ENCODE measurements around the gene C1orf56.

C1orf56 gene

DNA sequence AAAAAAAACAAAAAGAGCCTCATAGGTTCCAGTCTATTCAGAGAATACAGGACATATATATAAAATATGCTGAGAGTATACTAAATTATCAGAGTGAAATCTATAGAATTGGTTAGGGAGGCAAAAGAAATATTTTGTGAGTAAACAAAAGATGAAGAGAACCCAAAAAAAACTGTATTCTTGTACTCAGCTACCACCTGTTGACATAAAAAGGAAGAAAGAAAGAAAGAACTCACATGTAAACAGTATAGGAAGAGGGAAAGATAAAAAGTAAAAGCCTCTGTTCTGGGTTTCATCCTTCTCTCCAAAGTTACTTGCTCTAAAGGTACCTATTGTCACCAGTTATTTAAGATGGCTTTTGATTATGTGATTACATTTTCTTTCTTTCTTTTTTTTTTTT lies 21.1 kb upstream of the C1orf56 start:
- DNase-seq = no peak

DNA sequence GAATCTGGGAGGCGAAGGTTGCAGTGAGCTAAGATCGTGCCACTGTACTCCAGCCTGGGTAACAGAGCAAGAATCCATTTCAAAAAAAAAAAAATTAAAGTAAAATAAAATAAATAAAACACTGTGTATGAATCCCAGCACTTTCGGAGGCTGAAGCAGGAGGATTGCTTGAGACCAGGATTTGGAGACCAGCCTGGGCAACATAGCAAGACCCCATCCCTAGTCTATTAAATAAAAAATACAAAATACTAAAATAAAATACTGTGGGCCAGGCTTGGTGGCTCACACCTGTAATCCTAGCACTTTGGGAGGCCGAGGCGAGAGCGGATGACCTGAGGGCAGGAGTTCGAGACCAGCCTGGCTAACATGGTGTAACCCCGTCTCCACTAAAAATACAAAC lies 15.4 kb upstream of the C1orf56 start:
- no peak for DNase-seq

DNA sequence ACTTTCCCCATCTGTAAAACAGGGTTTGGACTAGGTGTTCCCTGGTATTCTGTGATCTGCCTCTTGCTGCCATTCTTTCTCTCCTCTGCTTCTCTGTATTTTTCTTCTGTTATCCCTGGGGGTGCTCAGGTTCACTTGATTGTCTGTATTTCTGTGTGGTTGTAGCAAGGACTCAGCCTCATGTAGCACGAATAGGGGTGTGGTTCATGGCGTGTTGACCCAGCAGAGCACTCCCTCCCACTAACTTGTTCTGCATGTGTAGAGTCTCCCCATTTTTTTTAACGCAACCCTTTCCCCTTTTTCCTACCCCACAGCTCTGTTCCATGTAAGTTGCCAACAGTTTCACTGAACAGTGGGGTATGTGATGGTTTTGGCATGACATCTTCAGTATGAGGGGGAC lies 12.4 kb upstream of the C1orf56 start:
- DNase-seq = no peak

DNA sequence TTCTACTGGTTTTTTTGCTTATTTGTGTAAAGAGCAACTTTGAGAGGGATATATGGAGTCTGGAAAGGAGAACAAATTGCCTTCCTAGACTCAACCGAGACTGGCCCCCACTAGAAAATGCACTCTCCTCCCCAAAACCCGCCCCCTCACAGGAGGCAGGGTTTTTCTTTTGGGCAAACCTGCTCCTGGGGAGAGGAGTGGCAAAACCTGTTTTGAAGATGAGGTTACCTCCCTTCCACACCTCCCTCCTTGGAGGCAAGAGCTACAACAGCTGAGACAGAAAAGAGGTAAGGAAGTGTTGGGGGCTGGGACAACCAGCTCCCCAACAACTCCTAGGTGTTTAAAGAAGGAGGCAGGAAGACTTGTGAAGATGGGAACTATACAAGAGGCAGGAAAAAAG lies 11.2 kb upstream of the C1orf56 start, which contains the start of gene BNIPL:
TSS of gene BNIPL (plus strand) at position 231 of the 400 bp plus-strand sequence. CDS start at position 371, 140 bp downstream.
- DNase-seq = no peak

DNA sequence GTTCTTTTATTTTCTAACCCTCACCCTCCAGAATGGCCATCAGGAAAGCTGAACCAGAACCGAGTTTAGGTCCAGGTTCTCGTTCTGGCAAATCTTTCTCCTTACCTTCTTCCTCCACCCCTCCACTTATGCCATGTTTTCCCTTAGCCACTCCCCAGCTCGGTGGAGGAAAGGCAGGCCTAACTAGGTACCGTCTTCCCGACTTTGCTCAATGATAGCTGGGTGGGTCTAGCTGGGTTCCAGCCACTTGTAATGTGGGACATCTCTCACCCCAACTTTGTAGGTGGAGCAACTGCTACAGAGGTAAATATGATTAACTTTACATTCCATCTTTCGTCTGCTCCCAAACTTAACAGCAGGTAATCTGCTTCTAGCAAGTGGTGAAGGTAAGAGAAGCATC lies 10.5 kb upstream of the C1orf56 start:
- DNase-seq = no peak

DNA sequence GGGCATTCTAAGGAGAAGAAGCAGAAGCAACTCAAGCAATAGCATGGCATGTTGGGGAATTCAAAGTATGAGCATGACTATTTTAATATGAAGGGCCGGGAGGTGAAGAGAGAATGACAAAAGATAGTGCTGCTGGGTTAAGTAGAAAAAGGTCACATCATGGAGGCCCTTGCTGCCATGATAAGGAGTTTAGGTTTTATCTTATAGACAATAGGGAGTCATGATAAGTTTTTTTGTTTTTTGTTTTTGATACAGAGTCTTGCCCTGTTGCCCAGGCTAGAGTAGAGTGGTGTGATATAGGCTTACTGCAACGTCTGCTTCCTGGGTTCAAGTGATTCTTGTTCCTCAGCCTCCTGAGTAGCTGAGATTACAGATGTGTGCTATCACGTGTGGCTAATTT lies 8.0 kb upstream of the C1orf56 start:
- DNase-seq = no peak

DNA sequence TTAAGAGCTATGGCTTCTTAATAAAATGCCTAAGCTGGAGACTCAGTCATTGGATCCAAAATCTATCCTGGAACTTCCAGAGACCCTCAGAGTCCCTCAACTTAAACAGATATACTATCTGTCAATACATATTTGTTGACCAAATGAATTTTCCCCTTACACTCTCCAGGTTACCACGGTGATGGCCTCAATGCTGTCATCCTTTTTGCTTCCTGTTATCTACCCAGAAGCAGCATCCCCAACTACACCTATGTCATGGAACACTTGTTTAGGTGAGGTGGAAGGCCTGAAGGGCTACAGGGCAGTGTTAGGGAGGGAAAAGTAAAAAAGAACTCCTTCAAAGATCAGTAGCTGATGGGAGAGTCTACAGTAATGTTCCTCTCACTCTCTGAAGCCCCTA lies 4.4 kb upstream of the C1orf56 start:
- DNase-seq = no peak

DNA sequence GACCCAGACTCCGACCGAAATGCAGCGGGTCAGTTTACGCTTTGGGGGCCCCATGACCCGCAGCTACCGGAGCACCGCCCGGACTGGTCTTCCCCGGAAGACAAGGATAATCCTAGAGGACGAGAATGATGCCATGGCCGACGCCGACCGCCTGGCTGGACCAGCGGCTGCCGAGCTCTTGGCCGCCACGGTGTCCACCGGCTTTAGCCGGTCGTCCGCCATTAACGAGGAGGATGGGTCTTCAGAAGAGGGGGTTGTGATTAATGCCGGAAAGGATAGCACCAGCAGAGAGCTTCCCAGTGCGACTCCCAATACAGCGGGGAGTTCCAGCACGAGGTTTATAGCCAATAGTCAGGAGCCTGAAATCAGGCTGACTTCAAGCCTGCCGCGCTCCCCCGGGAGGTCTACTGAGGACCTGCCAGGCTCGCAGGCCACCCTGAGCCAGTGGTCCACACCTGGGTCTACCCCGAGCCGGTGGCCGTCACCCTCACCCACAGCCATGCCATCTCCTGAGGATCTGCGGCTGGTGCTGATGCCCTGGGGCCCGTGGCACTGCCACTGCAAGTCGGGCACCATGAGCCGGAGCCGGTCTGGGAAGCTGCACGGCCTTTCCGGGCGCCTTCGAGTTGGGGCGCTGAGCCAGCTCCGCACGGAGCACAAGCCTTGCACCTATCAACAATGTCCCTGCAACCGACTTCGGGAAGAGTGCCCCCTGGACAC lies 534 bp downstream of the C1orf56 start:
- peak; percentile 68 for DNase-seq

DNA sequence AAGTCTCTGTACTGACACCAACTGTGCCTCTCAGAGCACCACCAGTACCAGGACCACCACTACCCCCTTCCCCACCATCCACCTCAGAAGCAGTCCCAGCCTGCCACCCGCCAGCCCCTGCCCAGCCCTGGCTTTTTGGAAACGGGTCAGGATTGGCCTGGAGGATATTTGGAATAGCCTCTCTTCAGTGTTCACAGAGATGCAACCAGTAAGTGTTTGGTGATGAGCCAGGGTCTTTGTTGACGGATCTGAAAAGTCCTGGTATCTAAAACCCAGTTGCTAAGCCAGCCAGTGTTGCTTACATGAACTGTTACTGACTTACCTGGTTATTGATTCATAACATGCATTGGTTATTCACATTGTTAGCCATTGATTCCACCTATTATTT lies 1.1 kb downstream of the C1orf56 start:
- DNase-seq = no peak

DNA sequence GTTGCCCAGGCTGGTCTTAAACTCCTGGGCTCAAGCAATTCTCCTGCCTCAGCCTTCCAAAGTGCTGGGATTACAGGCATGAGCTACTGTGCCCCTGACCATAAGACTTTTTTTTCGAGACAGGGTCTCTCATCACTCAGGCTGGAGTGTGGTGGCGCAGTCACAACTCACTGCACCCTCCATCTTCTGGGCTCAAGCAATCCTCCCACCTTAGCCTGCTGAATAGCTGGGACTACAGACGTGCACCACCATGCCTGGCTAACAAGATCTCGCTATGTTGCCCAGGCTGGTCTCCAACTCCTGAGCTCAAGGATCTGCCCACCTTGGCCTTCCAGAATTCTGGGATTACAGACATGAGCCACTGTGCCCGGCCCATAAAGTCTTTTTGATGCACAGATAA lies 1.9 kb downstream of the C1orf56 start:
- no peak for DNase-seq

DNA sequence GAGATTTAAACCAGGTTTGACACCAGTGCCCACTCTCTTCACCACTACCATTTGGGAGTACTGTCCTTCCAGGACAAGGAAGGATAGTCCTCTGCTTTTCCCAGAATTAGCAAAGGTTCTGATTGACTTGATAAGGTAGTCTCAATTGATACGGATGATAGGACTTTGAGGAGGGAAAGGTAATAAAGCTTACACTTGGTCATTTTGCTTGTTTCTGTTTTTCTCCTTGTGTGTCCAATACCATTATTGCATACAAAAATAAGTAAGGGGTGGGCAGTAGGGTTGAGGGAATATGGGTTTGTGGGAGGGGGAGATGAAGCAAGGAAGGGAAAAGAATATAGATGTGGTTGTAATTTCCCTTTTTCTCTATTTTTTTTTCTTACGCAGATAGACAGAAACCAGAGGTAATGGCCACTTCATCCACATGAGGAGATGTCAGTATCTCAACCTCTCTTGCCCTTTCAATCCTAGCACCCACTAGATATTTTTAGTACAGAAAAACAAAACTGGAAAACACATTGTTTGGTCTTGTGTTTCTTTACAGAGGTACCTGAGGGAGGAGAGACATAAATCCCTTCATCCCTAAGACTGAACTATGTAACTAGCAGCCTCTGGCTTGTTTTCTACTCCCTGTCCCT lies 2.6 kb downstream of the C1orf56 start:
- no peak for DNase-seq

DNA sequence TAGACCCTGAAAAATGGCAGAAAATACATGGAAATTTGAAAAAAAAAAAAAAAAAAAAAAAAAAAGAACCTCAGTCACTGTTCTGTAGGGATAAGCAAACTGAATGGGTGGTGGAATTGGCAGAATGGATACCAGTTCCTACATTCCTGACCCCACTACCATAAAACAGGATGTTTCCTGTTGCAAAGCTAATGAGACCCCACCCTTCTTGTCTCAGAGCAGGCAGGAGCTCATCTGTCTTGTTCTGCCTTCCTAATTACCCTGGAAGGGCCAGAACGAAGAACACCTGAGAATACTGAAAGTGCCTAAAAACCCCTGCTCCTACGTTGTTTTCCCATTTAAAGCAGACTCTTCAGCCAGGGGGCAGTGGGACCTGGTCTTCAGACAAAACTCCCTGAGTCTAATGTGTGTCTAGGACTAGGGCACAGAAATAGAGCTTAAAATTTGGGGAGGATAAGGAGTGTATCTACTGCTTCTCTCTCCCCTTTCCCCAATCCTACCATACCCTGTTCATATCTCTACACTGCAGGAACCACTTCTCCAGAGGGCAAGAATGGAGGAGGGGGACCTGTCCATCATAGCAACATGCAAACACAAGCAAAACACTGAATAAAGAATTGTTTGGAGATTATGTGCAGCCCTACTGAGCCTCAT lies 3.9 kb downstream of the C1orf56 start:
- DNase-seq = no peak

DNA sequence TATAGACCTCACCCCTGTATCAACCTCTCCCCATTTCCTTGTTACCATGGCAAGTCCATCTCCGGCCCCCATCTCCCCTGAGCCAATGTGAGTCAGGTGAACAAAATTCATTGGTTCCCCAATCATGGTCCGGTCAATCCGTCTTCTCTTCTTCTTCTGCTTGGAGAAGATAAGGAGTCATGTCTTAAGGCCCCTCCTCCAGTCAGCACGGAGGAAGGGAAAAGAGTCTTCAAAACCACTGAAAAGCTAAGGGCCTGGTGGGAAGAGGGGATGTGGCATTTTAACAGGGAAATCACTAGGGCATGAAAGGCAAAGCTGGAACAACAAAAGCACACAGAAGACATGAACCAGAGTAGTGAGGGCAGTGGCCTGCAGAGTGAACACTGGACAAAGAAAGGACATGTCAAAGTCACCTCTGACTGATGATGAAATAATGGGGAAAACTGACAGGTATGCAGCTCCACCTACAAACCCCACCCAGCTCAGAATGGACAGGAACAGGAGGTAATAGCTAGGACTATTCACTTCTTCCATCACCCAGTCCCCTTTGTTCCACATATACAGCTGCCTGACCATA lies 7.5 kb downstream of the C1orf56 start:
- no peak for DNase-seq

DNA sequence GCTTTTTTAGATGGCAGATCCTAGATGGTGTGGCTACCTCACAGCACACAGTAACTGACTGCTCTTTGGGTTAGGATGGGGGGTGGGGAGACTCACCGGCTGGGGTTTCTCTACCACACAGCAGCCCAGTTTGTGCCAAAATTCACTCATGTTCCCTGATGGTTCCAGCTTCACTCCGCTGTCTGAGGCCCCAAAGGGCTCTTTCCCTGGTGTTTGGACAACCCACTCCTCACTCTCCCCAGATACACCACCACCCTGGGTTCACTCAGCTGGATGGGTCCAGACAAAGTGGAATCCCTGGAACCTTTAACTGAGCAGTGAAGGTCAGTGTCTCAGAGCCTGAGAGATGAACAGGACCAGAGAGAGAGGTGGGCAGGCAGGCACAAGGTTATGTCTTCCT lies 8.0 kb downstream of the C1orf56 start:
- DNase-seq = no peak

DNA sequence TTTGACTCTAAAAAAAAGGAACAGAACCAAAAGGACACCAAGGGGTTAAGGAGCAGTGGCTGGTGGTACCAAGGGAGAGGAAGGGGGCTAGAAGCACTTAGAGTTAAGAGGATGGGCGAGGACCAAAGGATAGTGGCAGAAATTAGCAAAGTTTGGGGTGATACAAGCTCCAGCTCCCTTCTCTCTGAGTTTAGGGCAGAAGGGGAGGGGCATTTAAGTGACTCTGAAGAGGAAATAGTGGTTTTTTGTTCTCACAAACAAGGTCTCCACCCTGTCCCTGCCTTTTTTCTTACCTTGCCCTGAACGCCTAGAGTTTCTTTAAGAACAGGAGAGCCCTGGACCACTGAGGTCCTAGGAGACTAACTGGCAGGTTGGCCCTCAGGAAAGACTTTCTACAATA lies 8.6 kb downstream of the C1orf56 start:
- no peak for DNase-seq

DNA sequence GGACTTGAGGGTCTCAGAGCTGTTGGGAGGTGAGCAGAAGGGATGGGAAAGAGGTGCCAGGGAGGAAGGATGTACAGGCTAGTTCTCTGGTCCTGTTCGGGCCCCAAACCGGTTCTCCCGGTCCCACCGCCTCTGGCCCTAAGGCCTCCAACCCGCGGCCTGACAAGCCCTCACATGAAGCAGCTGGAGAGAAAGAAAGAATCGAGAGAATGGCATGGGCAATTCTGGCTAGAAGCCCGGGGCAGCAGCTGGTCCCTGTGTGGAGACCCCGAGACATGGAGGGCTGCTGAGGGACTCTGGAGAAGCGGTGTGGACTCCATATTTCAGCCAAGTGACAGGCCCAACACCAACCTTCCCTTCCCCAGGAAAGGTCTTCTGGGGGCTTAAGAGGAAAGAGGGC lies 11.1 kb downstream of the C1orf56 start:
- DNase-seq = peak; percentile 38

DNA sequence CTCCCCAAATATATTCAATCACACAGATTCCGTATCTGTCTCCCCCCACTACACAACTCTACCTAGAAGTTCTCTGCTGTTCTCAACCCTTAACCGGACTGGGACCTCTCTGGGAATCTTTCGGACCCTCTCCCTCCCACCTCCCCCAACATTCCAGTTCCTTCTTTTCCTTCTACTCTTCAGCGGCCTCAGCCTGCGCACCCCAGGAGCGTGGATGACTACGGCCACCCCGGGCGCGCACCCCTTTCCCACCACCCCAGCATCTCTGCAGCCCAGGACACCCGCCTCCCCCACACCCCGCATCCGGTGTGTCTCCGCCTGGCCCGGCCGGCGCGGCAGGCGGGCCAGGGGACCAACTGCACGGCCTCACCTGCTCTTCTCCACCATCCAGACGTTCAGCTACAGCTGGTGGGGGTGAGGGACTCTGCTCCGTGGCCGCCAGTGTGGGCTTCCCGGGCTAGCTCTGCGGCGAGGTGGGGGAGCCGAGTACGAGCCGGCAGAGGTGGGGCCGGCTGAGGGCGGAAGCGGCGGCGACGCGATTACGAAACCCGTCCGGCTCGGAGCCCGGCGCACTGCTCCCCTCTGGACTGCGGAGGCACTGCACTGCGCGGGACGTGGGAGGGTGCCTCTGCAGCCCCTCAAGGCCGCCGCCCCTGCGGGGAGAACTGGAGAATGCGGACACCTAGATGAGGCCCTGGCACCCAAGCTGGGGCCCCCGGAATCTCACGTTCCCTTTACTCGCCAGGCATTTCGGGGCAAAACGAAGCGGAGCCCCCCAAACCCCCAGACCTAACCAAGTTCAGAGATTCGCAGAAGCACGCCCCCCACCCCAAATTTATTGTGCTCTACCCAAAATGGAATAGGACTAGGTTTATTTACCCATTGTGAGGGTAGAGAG lies 11.8 kb downstream of the C1orf56 start, which contains the start of gene CDC42SE1:
TSS of gene CDC42SE1 (minus strand) at position 514 of the 898 bp plus-strand sequence. CDS start 3,892 bp downstream, outside the sequence.
- peak; percentile 84 for DNase-seq

DNA sequence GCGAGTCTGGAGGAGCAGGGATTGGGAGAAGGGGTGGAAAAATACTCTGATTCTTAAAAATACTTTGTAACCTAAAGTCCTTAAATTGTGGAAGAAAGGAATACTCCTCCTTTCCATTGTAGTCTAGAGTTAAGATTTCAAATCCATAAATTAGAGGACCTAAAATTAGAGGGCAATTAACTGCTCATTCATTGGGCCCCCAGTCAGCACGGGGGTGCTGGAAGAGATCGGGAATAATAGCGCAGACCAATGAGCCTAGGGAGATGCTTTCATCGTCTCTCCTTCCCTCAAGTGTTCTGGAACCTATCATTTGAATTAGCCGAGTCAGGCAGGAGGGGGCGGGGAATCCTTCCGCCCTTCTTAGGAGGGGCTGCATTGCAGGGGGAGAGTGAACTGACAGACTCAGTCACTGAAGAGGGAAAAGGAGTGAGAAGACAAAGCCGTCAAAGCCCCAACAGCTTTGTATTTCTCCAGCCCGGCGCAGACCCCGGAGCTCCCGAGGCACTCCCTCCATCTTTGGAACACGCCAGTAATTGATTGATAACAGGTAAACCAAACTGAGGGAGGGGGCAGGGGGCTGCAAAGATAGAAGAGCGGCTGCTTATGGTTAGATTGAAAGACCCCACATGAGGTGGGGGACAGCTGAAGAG lies 12.6 kb downstream of the C1orf56 start, which contains the start of gene MLLT11:
TSS of gene MLLT11 (plus strand) at position 391 of the 650 bp plus-strand sequence. CDS start 6,828 bp downstream, outside the sequence.
- peak; percentile 44 for DNase-seq

DNA sequence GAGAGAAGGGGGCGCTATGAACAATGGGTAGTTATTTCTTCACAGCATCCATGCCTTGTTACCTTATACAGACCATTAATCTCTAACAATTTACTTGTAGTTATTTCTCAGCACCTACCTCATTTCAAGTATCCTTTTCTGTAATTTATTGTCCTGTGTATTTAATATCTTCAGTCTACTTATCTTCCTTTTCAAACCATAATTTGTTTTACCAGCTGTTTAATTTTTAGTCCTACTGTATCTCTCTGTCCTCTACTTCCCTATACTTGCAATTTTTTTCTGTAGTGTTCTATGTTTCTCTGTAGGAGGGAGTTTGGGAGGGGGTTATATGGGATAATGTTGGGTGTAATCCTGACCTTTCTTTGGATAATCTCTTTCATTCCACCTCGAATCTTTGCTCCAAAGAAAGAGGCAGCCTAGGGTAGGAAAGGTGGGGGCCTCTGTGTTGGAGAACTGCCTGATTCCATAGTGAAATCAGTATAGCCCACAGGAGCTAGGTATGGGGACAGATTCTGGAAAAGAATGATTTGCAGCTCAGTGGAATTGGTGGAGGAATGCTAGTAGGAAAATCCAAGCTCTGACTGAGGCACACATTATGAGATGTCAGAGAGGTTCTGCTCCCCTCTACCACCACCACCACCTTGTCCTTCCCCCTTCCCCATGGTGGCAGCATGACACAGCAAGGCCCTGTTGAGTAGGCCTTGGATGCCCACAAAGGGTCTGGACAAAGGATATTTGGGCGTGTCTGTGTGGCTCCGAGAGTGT lies 13.3 kb downstream of the C1orf56 start:
- no peak for DNase-seq

DNA sequence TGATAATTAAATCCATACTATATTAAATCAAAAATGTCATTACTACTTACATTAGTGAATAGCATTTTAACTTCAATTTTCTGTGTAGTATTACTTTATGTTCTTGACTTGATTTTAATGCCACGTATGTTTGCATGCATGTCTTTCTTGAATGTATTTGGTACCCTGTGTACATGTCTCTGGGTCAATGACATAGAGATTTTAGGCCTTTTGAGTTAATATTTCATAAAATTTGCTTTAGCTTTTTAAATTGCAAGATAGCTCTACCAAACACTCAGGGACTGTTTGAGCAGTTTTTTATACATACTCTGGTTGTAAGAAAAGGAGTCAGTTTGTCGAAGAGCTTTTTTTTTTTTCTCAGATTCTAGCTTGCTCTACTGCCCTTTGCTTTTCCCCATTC lies 14.2 kb downstream of the C1orf56 start:
- no peak for DNase-seq

DNA sequence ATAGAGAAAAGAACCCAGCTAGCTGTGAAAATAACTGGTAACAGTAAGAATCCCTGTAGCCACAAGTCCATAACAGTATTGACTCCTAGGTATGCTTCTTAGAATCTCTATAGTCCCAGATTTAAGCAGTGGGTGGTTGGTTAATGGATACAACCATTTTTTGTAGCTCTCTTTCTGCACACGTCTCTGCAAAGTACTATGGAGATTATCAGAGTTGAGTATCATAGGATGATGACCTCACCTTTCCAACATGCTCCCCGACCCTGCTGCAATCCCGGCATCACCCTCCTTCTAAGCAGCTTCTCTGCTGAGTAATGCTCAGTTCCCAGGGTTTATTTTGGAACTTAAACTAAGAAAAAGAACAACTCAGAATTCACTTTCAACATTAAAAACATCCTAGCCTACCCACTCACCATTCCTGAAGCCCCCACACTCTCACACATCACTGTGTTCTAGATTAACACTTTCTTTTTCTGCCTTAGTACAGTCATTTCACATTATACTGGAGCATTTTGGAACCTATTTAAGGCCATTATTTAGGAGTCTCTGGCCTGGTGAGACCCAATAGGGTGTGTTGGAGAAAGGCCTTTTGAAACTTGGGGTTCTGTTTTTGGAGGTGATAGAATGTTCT lies 15.3 kb downstream of the C1orf56 start:
- DNase-seq = no peak
